Measurements from ENCODE around the gene SPTBN1. TPM values are rescaled to one million over a fixed set of nuclear protein-coding genes. Genes with fewer than 3 reads are reported as not detected.

SPTBN1 gene
- total and polyA plus RNA-seq, 2 of the 4 experiments (the other 2 are of a cell fraction): 49.1 to 241 TPM

DNA sequence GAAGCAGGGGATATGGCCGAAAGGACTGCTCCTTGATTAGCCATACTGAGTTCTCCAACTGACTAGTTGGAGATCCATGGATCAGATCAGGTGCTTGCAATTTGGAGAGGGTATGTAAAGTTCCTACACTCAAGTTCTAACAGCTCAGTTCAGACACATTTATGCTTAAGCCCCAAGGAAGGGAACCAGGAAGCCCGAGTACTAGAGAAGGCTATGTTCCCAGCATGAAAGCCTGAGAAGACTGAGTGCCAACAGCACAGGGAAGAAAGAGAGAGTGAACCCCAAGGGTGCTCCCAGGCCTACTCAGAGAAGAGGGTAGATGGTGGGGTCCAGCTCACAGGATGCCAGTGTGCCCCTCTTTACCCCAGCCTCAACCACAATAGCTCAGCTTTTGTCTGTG is 16.1 kb upstream of the SPTBN1 start:
- Histone ChIP-seq H3K79me1 (ENCODE audit: low read depth in 1 of 2, low read length in 2 of 2) (no peaks in the 10 kb centered on the region), H2BK5ac (ENCODE audit: low read depth, low read length, poor library complexity, severe bottlenecking) (no peak overlapping the region), H3K4ac (ENCODE audit: low read depth, low read length) (no peak overlapping the region), H4K5ac (ENCODE audit: low read depth, low read length) (no peak overlapping the region), H3K4me3 (ENCODE audit: insufficient read depth, low read depth, low read length) (no peak overlapping the region), H3K14ac (replicated peaks; ENCODE audit: low read depth, low read length) (no peak overlapping the region), H3K4me2 (ENCODE audit: low read depth, low read length) (no peak overlapping the region), H3K9ac (ENCODE audit: low read depth, low read length) (no peak overlapping the region), H3K23ac (ENCODE audit: low read depth, low read length) (no peak overlapping the region), H3K4me1 (ENCODE audit: control insufficient read depth, insufficient read depth, low read length) (0 out of 2 replicates have a peak, but pooled peaks cover 2% of the 10 kb centered on the region), H3K18ac (ENCODE audit: low read depth, low read length) (no peak overlapping the region), H3K27ac (ENCODE audit: insufficient read depth, low read length) (no peak overlapping the region), H3K36me3 (ENCODE audit: control insufficient read depth, insufficient read depth, low read length) (no peaks in the 10 kb centered on the region), H4K20me1 (ENCODE audit: insufficient read depth, low read length) (no peaks in the 10 kb centered on the region), H4K91ac (ENCODE audit: insufficient read depth, low read depth, low read length) (no peak overlapping the region), H2BK20ac (ENCODE audit: low read depth, low read length) (no peak overlapping the region), H2BK120ac (ENCODE audit: low read depth, low read length) (no peak overlapping the region), H2AK9ac (replicated peaks; ENCODE audit: low read depth, low read length, poor library complexity) (no peak overlapping the region), H3K9me1 (ENCODE audit: insufficient read depth, low read length) (no peaks in the 10 kb centered on the region), H2BK15ac (ENCODE audit: low read depth, low read length) (no peak overlapping the region), H4K8ac (ENCODE audit: low read depth in 2 of 2, low read length in 2 of 2) (no peak overlapping the region), H3K27me3 (ENCODE audit: control insufficient read depth, insufficient read depth, low read length) (no peaks in the 10 kb centered on the region; the same call in none of the 2 replicates), H2AK5ac (ENCODE audit: low read depth, low read length) (no peak overlapping the region), H3K56ac (ENCODE audit: extremely low read depth, insufficient read depth, low read length) (no peak overlapping the region), H2AFZ (replicated peaks; ENCODE audit: low read length, poor library complexity) (no peak overlapping the region), H3K9me3 (ENCODE audit: control insufficient read depth, insufficient read depth, low read length) (no peaks in the 10 kb centered on the region)
- BruUV-seq (replicated peaks): no TSS peak
- ChIA-PET CTCF (no interaction called here), POLR2A (ENCODE audit: unreplicated experiment) (interaction anchor here (0.6 kb wide), 1 partner anchor 321 kb away, joined by 3 read pairs; no protein-coding TSS in a partner anchor)
- intact Hi-C loops (cut with micrococcal nuclease): no loop called here
- dilution Hi-C loops (cut with HindIII; ENCODE audit: low sequenced_read_pairs, unreplicated experiment): no loop called here
- no peak for TF ChIP-seq MAZ (IDR thresholded peaks at IDR 0.05; ENCODE audit: borderline replicate concordance, low read depth, low read length)
- no peak for TF ChIP-seq MXI1 (IDR thresholded peaks at IDR 0.05; ENCODE audit: borderline replicate concordance, low read depth, low read length)
- TF ChIP-seq RCOR1 (IDR thresholded peaks at IDR 0.05; ENCODE audit: insufficient replicate concordance, low read length): no peak
- TF ChIP-seq NFE2L2 (IDR thresholded peaks at IDR 0.05; ENCODE audit: low read depth, low read length): no peak
- no peak for TF ChIP-seq BHLHE40 (IDR thresholded peaks at IDR 0.05; ENCODE audit: low read depth, low read length)
- TF ChIP-seq CHD1 (IDR thresholded peaks at IDR 0.05; ENCODE audit: low read depth, low read length): no peak
- TF ChIP-seq FOS (IDR thresholded peaks at IDR 0.05; ENCODE audit: low read depth, low read length): no peak
- TF ChIP-seq, protein P1, sequence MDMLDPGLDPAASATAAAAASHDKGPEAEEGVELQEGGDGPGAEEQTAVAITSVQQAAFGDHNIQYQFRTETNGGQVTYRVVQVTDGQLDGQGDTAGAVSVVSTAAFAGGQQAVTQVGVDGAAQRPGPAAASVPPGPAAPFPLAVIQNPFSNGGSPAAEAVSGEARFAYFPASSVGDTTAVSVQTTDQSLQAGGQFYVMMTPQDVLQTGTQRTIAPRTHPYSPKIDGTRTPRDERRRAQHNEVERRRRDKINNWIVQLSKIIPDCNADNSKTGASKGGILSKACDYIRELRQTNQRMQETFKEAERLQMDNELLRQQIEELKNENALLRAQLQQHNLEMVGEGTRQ (IDR thresholded peaks at IDR 0.05; ENCODE audit: low read depth, low read length): no peak
- no peak for TF ChIP-seq MAFK (IDR thresholded peaks at IDR 0.05; ENCODE audit: low read depth, low read length)
- no peak for TF ChIP-seq SMC3 (IDR thresholded peaks at IDR 0.05; ENCODE audit: low read depth, low read length)
- TF ChIP-seq, protein P2, sequence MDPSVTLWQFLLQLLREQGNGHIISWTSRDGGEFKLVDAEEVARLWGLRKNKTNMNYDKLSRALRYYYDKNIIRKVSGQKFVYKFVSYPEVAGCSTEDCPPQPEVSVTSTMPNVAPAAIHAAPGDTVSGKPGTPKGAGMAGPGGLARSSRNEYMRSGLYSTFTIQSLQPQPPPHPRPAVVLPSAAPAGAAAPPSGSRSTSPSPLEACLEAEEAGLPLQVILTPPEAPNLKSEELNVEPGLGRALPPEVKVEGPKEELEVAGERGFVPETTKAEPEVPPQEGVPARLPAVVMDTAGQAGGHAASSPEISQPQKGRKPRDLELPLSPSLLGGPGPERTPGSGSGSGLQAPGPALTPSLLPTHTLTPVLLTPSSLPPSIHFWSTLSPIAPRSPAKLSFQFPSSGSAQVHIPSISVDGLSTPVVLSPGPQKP (IDR thresholded peaks at IDR 0.05; ENCODE audit: borderline replicate concordance, low read depth, low read length): no peak
- no peak for TF ChIP-seq CEBPB (IDR thresholded peaks at IDR 0.05; ENCODE audit: low read depth, low read length)
- TF ChIP-seq, protein P3, sequence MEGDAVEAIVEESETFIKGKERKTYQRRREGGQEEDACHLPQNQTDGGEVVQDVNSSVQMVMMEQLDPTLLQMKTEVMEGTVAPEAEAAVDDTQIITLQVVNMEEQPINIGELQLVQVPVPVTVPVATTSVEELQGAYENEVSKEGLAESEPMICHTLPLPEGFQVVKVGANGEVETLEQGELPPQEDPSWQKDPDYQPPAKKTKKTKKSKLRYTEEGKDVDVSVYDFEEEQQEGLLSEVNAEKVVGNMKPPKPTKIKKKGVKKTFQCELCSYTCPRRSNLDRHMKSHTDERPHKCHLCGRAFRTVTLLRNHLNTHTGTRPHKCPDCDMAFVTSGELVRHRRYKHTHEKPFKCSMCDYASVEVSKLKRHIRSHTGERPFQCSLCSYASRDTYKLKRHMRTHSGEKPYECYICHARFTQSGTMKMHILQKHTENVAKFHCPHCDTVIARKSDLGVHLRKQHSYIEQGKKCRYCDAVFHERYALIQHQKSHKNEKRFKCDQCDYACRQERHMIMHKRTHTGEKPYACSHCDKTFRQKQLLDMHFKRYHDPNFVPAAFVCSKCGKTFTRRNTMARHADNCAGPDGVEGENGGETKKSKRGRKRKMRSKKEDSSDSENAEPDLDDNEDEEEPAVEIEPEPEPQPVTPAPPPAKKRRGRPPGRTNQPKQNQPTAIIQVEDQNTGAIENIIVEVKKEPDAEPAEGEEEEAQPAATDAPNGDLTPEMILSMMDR (conservative IDR thresholded peaks at IDR 0.05; ENCODE audit: low read depth, low read length): no peak
- no peak for DNase-seq
- in situ Hi-C loops (cut with MboI; ENCODE audit: low sequenced_read_pairs): no loop called here
- ATAC-seq (ENCODE audit: low read depth): no peak
- no CpG with 5 or more reads among the region's 2 CpGs for WGBS, 2 experiments (ENCODE audit: extremely low coverage in 2 of 2, insufficient read length in 1 of 2)

Measured in IMR-90 (cell line).